Activated T-helper 1 cell treated with anti-CD3 and anti-CD28 coated beads, Interleukin-2, amount 50 U/mL, for 16 hours (primary cell): Measurements from ENCODE around the gene QTRT2.

Experiments used
- DNase-seq, 2 donors: peaks; one replicate each; pipeline ENCODE4 v3.0.0-alpha.2; 2020; ENCODE audit warnings: low read depth in 1 of 2, low spot score in 1 of 2

QTRT2 gene

DNA sequence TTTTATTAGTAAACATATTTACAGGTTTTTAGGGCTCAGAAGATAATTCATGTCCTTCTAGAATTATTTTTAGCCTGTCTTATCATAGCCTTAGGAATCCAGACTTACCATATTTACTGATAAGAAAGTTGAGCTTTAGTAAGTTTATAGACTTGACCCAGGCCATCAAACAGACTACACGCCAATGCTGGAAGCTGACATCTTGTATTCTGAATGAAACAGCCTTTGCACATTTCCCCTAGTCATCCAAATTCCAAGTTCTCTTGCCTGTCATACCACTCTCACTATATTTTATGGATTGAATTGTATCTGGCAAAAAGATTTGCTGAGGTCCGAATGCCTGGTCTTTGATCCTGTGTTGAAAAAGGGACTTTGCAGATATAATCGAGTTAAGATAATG, 63.7 kb downstream of the QTRT2 start:
- DNase-seq: no peak

GRCh38 chr3:114122027-114122709, 65.6 kb downstream of the QTRT2 start:
- no peak for DNase-seq

DNA sequence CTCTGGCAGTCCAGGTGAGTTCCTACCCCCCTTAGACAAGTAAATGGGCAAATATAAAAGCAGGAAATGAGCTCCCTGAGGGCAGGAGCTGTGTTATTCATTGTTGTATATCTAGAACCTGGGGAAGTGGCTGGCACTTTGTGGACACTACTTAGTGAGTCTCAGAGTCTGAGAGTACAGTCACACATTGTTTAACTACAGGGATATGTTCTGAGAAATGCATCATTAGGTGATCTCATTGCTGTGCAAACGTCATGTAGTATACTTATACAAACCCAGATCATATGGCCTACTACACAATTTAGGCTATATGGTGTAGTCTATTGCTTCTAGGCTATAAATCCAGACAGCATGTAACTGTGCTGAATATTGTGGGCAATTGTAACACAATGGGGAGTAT, 69.9 kb downstream of the QTRT2 start:
- DNase-seq: no peak

- no peak for DNase-seq
These were observed 71.0 kb downstream of the QTRT2 start for GRCh38 chr3:114127517-114127916.

DNA sequence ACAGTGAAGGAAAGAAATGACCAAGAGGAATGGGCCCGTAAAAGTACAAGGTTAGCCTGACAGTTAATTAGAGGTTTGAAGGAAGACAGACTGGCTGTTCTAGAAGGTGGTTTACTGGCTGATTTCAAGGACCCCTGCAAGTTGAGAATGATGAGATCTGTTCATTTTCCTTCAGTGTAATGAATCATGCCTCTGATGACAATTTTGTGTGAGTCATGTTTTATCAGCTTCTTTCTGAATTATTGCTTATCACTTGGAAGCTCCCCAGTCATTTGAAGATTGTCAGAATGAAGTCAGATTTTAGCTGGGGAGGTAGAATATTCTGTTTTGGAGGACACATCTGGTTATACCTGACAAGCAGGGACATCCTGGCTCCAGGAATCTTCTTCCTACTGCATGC, 71.7 kb downstream of the QTRT2 start:
- no peak for DNase-seq

- DNase-seq: no peak
These were observed 72.3 kb downstream of the QTRT2 start for GRCh38 chr3:114128826-114129225.

GRCh38 chr3:114132500-114132899, 76.0 kb downstream of the QTRT2 start:
- no peak for DNase-seq

- no peak for DNase-seq
These were observed 77.4 kb downstream of the QTRT2 start for GRCh38 chr3:114133947-114134346.
